ENCODE data around the gene TTC12. TPM values are rescaled to one million over a fixed set of nuclear protein-coding genes. Genes with fewer than 3 reads are reported as not detected.
A peak's percentile ranks its signal among the peaks of the same experiment; 100 is the strongest.

TTC12 gene
- total RNA-seq, 1 donor = 21.4 TPM

DNA sequence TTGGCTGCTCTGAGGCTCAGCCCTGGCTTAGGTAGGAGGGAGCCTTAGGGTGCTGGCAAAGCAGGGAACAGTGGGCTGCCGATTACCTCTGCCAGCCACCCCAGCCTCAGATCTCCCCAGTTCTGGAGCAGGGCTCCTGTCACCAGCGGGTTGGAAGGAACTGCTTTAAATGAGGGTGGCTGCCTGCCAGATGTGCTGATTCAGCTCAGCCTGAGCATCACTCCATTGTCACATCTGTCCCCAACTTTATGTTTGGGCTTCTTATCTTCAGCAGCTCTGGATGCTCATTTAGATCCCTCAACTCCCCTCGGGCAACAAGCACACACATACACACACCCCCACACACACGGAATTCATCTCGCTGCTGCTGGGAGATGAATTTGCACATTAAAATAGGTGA, 56.3 kb downstream of the TTC12 start:
- H3K4me3 ChIP-seq (ENCODE audit: insufficient read depth, low read length) = no peak overlapping the region
- H3K4me1 ChIP-seq (ENCODE audit: insufficient read depth, low read length) = no peaks in the 10 kb centered on the region
- H3K27me3 ChIP-seq (ENCODE audit: insufficient read depth, low read length) = no peaks in the 10 kb centered on the region
- no peak overlapping the region for H2AFZ ChIP-seq (ENCODE audit: low read length)
- DNase-seq (ENCODE audit: insufficient read length, low spot score, missing footprints) = no peak
- no peak overlapping the region for H3K4me2 ChIP-seq (ENCODE audit: insufficient read depth, low read length)
- no peaks in the 10 kb centered on the region for H3K9me3 ChIP-seq (ENCODE audit: low read depth, low read length)
- no peaks in the 10 kb centered on the region for H3K36me3 ChIP-seq (ENCODE audit: insufficient read depth, low read length)
- H3K79me2 ChIP-seq (ENCODE audit: insufficient read depth, low read length) = no peaks in the 10 kb centered on the region
- TF ChIP-seq, protein P1, sequence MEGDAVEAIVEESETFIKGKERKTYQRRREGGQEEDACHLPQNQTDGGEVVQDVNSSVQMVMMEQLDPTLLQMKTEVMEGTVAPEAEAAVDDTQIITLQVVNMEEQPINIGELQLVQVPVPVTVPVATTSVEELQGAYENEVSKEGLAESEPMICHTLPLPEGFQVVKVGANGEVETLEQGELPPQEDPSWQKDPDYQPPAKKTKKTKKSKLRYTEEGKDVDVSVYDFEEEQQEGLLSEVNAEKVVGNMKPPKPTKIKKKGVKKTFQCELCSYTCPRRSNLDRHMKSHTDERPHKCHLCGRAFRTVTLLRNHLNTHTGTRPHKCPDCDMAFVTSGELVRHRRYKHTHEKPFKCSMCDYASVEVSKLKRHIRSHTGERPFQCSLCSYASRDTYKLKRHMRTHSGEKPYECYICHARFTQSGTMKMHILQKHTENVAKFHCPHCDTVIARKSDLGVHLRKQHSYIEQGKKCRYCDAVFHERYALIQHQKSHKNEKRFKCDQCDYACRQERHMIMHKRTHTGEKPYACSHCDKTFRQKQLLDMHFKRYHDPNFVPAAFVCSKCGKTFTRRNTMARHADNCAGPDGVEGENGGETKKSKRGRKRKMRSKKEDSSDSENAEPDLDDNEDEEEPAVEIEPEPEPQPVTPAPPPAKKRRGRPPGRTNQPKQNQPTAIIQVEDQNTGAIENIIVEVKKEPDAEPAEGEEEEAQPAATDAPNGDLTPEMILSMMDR (IDR thresholded peaks at IDR 0.05; ENCODE audit: extremely low read depth, low read depth, low read length) = no peak
- H3K27ac ChIP-seq (ENCODE audit: low read depth, low read length) = no peak overlapping the region
- H4K20me1 ChIP-seq (ENCODE audit: insufficient read depth, low read length) = no peaks in the 10 kb centered on the region

- H2AFZ ChIP-seq (ENCODE audit: low read length) = no peak overlapping the region
- TF ChIP-seq, protein P1 (IDR thresholded peaks at IDR 0.05; ENCODE audit: extremely low read depth, low read depth, low read length) = no peak
- peaks cover under 1% of the 10 kb centered on the region for H3K4me1 ChIP-seq (ENCODE audit: insufficient read depth, low read length)
- H3K27me3 ChIP-seq (ENCODE audit: insufficient read depth, low read length) = no peaks in the 10 kb centered on the region
- H3K4me3 ChIP-seq (ENCODE audit: insufficient read depth, low read length) = no peak overlapping the region
- no peak overlapping the region for H3K4me2 ChIP-seq (ENCODE audit: insufficient read depth, low read length)
- no peaks in the 10 kb centered on the region for H3K79me2 ChIP-seq (ENCODE audit: insufficient read depth, low read length)
- no peaks in the 10 kb centered on the region for H3K9me3 ChIP-seq (ENCODE audit: low read depth, low read length)
- H4K20me1 ChIP-seq (ENCODE audit: insufficient read depth, low read length) = no peaks in the 10 kb centered on the region
- H3K36me3 ChIP-seq (ENCODE audit: insufficient read depth, low read length) = no peaks in the 10 kb centered on the region
- DNase-seq (ENCODE audit: insufficient read length, low spot score, missing footprints) = no peak
- H3K27ac ChIP-seq (ENCODE audit: low read depth, low read length) = no peak overlapping the region
These were observed 57.9 kb downstream of the TTC12 start for GRCh38 chr11:113372309-113372708.

- Histone ChIP-seq H3K27me3 (ENCODE audit: insufficient read depth, low read length) (no peaks in the 10 kb centered on the region), H3K79me2 (ENCODE audit: insufficient read depth, low read length) (no peaks in the 10 kb centered on the region), H3K4me1 (ENCODE audit: insufficient read depth, low read length) (peaks cover 9% of the 10 kb centered on the region), H4K20me1 (ENCODE audit: insufficient read depth, low read length) (no peaks in the 10 kb centered on the region), H2AFZ (ENCODE audit: low read length) (no peak overlapping the region), H3K36me3 (ENCODE audit: insufficient read depth, low read length) (no peaks in the 10 kb centered on the region), H3K4me3 (ENCODE audit: insufficient read depth, low read length) (no peak overlapping the region), H3K27ac (ENCODE audit: low read depth, low read length) (no peak overlapping the region), H3K9me3 (ENCODE audit: low read depth, low read length) (no peaks in the 10 kb centered on the region), H3K4me2 (ENCODE audit: insufficient read depth, low read length) (no peak overlapping the region)
- DNase-seq (ENCODE audit: insufficient read length, low spot score, missing footprints) = peak; percentile 93
- TF ChIP-seq, protein P1 (IDR thresholded peaks at IDR 0.05; ENCODE audit: extremely low read depth, low read depth, low read length) = no peak
These were observed 58.9 kb downstream of the TTC12 start for GRCh38 chr11:113373306-113373705.

GRCh38 chr11:113373981-113374560, 59.7 kb downstream of the TTC12 start:
- Histone ChIP-seq H3K9me3 (ENCODE audit: low read depth, low read length) (no peaks in the 10 kb centered on the region), H3K4me3 (ENCODE audit: insufficient read depth, low read length) (no peak overlapping the region), H3K4me2 (ENCODE audit: insufficient read depth, low read length) (no peak overlapping the region), H3K79me2 (ENCODE audit: insufficient read depth, low read length) (no peaks in the 10 kb centered on the region), H3K27me3 (ENCODE audit: insufficient read depth, low read length) (no peaks in the 10 kb centered on the region), H3K36me3 (ENCODE audit: insufficient read depth, low read length) (no peaks in the 10 kb centered on the region), H2AFZ (ENCODE audit: low read length) (no peak overlapping the region), H4K20me1 (ENCODE audit: insufficient read depth, low read length) (no peaks in the 10 kb centered on the region), H3K4me1 (ENCODE audit: insufficient read depth, low read length) (peaks cover 12% of the 10 kb centered on the region), H3K27ac (ENCODE audit: low read depth, low read length) (no peak overlapping the region)
- TF ChIP-seq, protein P1 (IDR thresholded peaks at IDR 0.05; ENCODE audit: extremely low read depth, low read depth, low read length) = no peak
- DNase-seq (ENCODE audit: insufficient read length, low spot score, missing footprints) = no peak

Data from osteoblast (primary cell).